GM12892 (cell line): ENCODE measurements around the gene FBXO17.

Experiments
- DNase-seq: peaks from one replicate; pipeline ENCODE4 v3.0.0; 2011; ENCODE audit not compliant: insufficient read length
- FAIRE-seq: peaks from 2 replicates; lab custom pipeline; 2011; peaks lifted over from hg19 to GRCh38; lab: Jason Lieb, UNC
- POLR2A ChIP-seq: IDR thresholded peaks from 2 replicates; pipeline ENCODE4 v1.6.1; 2011; ENCODE audit warnings: low read depth, low read length, control low read depth
- POLR2AphosphoS5 ChIP-seq: IDR thresholded peaks from 2 replicates; pipeline ENCODE4 v1.6.1; 2011; ENCODE audit warnings: low read depth, low read length, control low read depth
- TAF1 ChIP-seq: IDR thresholded peaks from 2 replicates; pipeline ENCODE4 v1.6.1; 2011; ENCODE audit warnings: low read depth, mild to moderate bottlenecking, control low read depth, low read length, borderline replicate concordance

The FBXO17 gene

DNA sequence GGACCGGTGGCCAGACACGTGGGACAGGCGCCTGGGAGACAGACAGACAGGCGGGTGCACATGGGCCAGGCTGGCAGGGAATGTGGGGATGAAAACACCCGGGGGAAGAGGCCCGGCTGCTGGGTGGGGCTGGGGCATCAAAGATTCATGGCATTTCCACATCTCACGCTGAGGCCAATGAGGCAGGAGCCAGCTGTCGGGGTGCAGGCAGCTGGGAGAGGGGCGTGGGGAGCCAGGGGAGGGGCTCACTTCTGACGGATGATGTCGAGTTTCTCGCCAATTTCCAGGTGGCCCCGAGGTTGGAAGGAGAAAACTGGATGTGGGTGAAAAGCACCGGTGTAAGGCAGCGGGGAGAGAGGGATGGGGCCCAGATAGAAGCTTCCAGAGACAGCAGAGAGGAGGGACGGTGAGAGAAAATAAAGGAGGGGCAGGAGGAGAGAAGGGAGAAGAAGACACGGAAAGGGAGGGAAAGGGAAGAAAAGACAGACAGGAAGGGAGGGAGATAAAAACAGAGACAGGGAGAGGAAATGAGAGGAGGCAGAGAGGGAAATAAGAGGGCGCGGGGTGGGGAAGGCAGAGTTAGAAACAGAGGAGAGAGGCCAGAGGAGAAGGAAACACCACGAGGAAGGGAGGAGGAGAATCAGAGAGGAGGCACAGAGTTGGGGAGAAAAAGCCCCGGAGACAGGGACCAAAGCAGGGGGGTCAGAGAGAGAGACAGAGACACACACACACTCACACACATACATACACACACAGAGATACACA, 55.5 kb downstream of the FBXO17 start:
- TF ChIP-seq POLR2A = no peak
- FAIRE-seq (no peak), DNase-seq (no peak)

GRCh38 chr19:38918526-38918925, 57.0 kb downstream of the FBXO17 start:
- TF ChIP-seq TAF1 = no peak
- no peak for TF ChIP-seq POLR2AphosphoS5
- TF ChIP-seq POLR2A = no peak
- FAIRE-seq = no peak
- DNase-seq = peak; percentile 13

DNA sequence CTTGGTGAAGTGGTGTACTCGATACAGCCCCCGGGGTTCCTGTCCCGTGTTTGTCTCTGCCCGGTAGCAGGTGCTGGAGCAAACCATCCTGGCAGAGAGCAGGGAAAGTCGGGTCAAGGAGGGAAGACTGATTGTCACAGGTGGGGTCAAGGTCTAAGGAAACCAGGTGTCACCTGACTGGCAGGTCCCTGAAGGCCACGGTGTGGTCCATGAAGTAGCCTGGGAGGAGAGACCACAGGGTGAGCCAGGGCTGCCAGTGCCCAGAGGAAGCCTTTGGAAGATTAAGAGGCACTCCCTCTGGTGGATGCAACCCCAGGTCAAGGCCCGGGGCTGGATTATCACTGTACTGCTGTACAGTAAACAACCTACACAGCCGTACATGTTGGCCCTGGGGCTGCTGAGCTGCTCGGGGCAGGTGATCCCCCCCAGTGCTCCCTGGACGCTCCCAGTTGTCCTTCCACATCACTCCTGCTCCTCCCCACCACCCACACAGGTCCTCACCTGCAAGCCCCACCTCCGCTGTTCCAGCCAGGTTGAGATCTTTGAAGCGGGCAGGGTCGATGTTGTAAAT, 57.5 kb downstream of the FBXO17 start:
- DNase-seq (peak; percentile 13), FAIRE-seq (no peak)
- TF ChIP-seq POLR2A (no peak), POLR2AphosphoS5 (no peak), TAF1 (no peak)

DNA sequence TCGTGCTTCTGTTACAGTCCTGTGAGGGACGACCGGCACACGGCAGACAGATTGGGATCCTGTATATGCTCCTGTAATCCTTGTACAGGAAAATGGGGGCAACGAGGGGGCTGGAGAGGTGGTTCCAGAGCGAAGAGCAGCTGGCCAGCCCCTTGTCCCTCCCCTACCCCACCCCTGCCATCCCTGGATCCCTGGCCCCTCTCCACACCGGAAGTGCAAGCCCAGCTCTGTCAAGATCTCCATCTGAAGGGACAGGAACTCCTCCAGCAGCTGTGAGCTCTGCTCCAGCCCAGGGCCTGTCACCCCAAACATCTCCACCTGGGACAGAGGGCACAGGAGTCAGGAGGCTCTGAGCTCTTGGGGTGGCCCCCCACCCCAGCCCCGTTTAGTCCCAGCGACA, 58.0 kb downstream of the FBXO17 start:
- FAIRE-seq (no peak), DNase-seq (peak; percentile 15)
- no peak for TF ChIP-seq POLR2A
- TF ChIP-seq POLR2AphosphoS5 = no peak
- TF ChIP-seq TAF1 = no peak

DNA sequence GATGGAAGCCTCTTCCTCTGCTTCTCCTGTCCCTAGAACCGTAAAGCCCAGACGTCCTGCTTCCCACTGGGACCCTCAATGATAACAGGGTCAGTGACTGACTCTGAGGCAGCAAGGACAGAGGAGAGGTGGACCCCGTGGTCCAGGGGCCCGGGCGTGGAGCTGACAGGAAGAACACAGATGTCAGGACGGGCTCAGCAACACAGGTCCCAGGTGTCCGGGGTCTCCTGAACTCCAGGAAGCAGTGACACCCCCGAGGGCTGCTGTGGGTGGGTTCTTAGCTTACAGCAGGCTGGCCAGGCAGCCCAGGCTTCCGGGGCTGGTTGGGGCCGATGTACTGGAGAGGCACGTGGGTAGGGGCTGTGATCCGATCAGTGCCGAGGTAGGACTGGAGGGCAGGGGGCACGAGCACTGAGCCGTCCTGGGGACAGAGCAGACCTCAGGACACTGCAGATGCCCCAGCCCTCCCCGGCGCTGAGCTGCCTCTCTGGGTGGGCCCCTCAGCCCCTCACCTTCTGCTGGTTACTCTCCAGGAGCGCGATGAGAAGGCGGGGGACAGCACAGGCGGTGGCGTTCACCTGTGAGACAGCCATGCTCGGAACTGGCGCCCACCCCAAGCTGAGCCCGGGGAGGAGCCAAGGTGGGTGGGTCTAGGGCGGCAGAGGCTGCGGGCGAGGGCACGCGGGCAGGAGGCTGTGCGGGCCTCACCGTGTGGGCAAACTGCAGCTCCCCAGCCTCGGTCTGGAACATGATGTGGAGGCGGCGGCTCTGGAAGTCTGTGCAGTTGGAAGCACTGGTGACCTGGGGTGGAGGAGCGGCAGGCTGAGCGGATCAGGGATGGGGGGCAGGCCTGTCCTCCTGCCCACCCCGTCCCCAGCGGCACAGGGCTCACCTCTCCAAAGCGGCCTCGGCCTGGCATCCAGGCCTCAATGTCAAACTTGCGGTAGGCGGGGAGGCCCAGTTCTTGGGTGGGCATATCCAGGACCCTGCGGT, 59.9 kb downstream of the FBXO17 start:
- TF ChIP-seq POLR2A (no peak), POLR2AphosphoS5 (no peak), TAF1 (no peak)
- DNase-seq (no peak), FAIRE-seq (no peak)

DNA sequence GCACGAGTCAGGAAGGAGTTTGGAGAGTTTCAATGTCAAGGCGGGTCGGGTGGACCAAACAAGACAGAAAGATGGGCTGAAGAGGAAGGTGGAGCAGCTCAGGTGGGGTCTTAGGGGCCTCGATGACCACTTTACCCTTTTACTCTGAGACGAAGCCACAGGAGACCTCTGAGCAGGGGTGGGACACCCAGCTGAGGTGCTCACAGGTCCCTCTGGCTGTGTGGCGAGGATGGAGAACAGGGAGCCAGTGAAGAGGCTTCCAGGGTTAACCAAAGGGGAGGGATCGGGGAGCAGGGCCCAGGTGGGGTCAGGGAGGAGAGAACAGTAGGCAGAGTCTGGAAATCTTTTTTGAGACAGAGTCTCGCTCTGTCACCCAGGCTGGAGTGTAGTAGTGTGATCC, 61.6 kb downstream of the FBXO17 start:
- TF ChIP-seq POLR2AphosphoS5 = no peak
- no peak for FAIRE-seq
- no peak for DNase-seq

- DNase-seq (peak; percentile 21), FAIRE-seq (peak; percentile 72)
- no peak for TF ChIP-seq POLR2A
- no peak for TF ChIP-seq POLR2AphosphoS5
- TF ChIP-seq TAF1 = no peak
These were observed 62.7 kb downstream of the FBXO17 start for GRCh38 chr19:38912600-38913514.

GRCh38 chr19:38911388-38912001, 64.0 kb downstream of the FBXO17 start:
- no peak for DNase-seq
- TF ChIP-seq POLR2AphosphoS5 (no peak), TAF1 (no peak), POLR2A (no peak)
- no peak for FAIRE-seq

DNA sequence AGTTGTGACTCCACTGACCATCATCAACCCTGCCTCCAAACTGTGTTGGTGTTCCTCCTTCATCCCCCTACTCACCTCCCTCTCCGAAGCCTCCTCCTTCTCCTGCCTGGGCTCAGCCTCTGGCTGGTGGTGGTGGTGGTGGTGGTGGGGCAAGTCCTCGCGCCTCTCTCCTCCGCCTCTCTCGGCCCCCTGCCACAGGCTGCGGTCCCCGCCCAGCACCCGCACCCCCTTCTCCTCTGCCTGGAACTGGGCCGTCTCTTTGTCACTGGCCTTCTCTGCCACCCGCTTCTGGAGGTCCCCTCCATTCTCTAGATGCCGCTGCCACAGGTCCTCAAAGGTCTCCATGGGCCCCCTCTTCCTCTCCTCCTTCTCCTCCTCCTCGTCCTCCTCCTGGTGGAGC, 65.1 kb downstream of the FBXO17 start:
- TF ChIP-seq POLR2A = no peak
- no peak for TF ChIP-seq POLR2AphosphoS5
- TF ChIP-seq TAF1 = no peak
- no peak for FAIRE-seq
- DNase-seq = no peak

GRCh38 chr19:38908911-38909310, 66.6 kb downstream of the FBXO17 start:
- DNase-seq (no peak), FAIRE-seq (no peak)
- TF ChIP-seq POLR2AphosphoS5 (no peak), POLR2A (no peak), TAF1 (no peak)
